Transverse colon (tissue), 4 donors: Measurements from ENCODE around the gene LAPTM4A. TPM values are rescaled to one million over a fixed set of nuclear protein-coding genes. Genes with fewer than 3 reads are reported as not detected.
"Not testable (repeated sequence)": the region's sequence is repeated elsewhere in the genome, so short reads cannot be mapped to it uniquely, and the experiment has no call there.

Experiments used
- DNase-seq: peaks from one replicate; pipeline ENCODE4 v3.0.0-alpha.2; 2019
- H3K27ac ChIP-seq, 4 donors: fragments of 200-600 bp; sonication (generic); 2 replicates each; pipeline ENCODE4 v1.5.1; 2016 to 2018; ENCODE audit warnings: inconsistent platforms in 4 of 4
- H3K27me3 ChIP-seq: fragments of 200-600 bp; sonication (generic); 2 replicates; pipeline ENCODE4 v1.5.1; 2017; ENCODE audit warnings: inconsistent platforms
- H3K36me3 ChIP-seq, 4 donors: fragments of 200-600 bp; sonication (generic); 2 replicates each; pipeline ENCODE4 v1.5.1; 2017 to 2019; ENCODE audit warnings: inconsistent platforms in 4 of 4
- H3K4me1 ChIP-seq, 4 donors: fragments of 200-600 bp; sonication (generic); 2 replicates each; pipeline ENCODE4 v1.5.1; 2017 to 2020; ENCODE audit warnings: inconsistent platforms in 4 of 4
- H3K4me3 ChIP-seq, 4 donors: fragments of 200-600 bp; sonication (generic); 1 replicate in 1 of 4; 2 replicates in 3 of 4; pipeline versions ENCODE4 v1.5.1 to v1.6.1; 2017 to 2019; ENCODE audit warnings: inconsistent platforms in 4 of 4
- H3K9me3 ChIP-seq, 2 donors: fragments of 200-600 bp; sonication (generic); 2 replicates each; pipeline ENCODE4 v1.5.1; 2017 to 2019; ENCODE audit warnings: inconsistent platforms in 2 of 2
- EP300 ChIP-seq: sonication (generic); formaldehyde crosslinking; IDR thresholded peaks from one replicate; pipeline ENCODE4 v1.6.1; 2017; ENCODE audit warnings: antibody characterized with exemption, low read depth
- POLR2A ChIP-seq: fragments of 450-650 bp; IDR thresholded peaks from one replicate; pipeline ENCODE4 v1.6.1; 2016; ENCODE audit warnings: antibody characterized with exemption, mild to moderate bottlenecking, moderate library complexity
- POLR2AphosphoS5 ChIP-seq, 3 donors: sonication (generic); formaldehyde crosslinking; IDR thresholded peaks; one replicate each; pipeline ENCODE4 v1.6.1; 2016; ENCODE audit warnings: antibody characterized with exemption in 3 of 3
- WGBS, 2 donors: methylation state at CpG; one replicate each; pipeline ENCODE4 v1.1.5; 2018; ENCODE audit warnings: low coverage in 1 of 2; 5-methylcytosine and 5-hydroxymethylcytosine counted together
- in situ Hi-C, 4 donors: fragments of 200-750 bp; cut with MboI; loops; one replicate each; pipeline versions ENCODE4 v1.15.0 to v1.15.1; 2017; ENCODE audit warnings: low sequenced_read_pairs in 3 of 4, low pct_ligation_motif_present in 1 of 4, low pct_unique_long_range_greater_than_20kb in 1 of 4
- intact Hi-C: fragments of 100-400 bp; cut with DNase I; formaldehyde crosslinking; loops from one replicate; pipeline ENCODE4 v1.15.1; 2023; ENCODE audit warnings: low total_unique reads
- total RNA-seq, 4 donors: library from RNA; depleted of rRNA; stranded (reverse); fragments of >200 nt; gene quantifications; one replicate each; pipeline ENCODE4 v1.1.0, GENCODE V29; 2016
- TF ChIP-seq, protein P1 (sequence below), 5 experiments: fragments of 200-600 bp in 3 of 5; fragments of 450-650 bp in 2 of 5; sonication (generic) in 3 of 5; IDR thresholded peaks; 1 replicate in 2 of 5; 2 replicates in 3 of 5; pipeline ENCODE4 v1.5.1; 2016 to 2017; ENCODE audit warnings: antibody characterized with exemption in 5 of 5, inconsistent platforms in 3 of 5, mild to moderate bottlenecking in 2 of 5, moderate library complexity in 1 of 5

Gene LAPTM4A
- total RNA-seq, 4 donors from 2014 or later: 19.3 to 122 (median 75.3) TPM

DNA sequence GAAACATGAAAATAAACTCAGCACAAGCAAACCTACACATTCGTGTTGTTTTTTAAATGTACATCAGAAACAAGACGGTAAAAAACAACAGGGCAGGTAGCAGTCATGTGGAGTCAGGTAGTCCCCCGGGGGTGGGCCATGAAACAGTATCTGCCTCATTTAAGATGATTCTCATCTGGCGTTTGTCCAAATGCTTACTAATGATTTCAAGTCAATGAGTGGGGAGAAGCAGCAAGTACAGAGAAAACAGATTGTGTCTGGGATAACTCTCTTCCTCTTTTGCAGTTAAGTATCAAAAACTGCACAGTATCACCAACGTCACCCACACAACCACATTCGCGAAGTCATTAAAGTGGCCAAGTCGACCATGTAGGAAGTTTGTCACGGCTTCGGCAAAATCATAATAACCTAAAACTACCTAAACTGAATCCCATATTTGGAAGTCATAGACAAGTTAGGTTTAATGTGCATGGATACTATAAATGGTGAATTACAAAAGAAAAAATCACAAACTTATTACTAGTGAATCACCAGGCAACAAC, 1.3 kb downstream of the LAPTM4A start:
- Histone ChIP-seq H3K9me3 (no peaks in the 10 kb centered on the region), H3K4me1 (peaks cover 5 to 40% (median 30%) of the 10 kb centered on the region in 4 donors), H3K27me3 (no peaks in the 10 kb centered on the region), H3K27ac (peak overlapping the region; percentile 96 to 99 (median 98)), H3K4me3 (peak overlapping the region; percentile 58 to 91 (median 74)), H3K36me3 (no peaks in the 10 kb centered on the region)
- TF ChIP-seq POLR2A: peak; percentile 42
- TF ChIP-seq, protein P1, sequence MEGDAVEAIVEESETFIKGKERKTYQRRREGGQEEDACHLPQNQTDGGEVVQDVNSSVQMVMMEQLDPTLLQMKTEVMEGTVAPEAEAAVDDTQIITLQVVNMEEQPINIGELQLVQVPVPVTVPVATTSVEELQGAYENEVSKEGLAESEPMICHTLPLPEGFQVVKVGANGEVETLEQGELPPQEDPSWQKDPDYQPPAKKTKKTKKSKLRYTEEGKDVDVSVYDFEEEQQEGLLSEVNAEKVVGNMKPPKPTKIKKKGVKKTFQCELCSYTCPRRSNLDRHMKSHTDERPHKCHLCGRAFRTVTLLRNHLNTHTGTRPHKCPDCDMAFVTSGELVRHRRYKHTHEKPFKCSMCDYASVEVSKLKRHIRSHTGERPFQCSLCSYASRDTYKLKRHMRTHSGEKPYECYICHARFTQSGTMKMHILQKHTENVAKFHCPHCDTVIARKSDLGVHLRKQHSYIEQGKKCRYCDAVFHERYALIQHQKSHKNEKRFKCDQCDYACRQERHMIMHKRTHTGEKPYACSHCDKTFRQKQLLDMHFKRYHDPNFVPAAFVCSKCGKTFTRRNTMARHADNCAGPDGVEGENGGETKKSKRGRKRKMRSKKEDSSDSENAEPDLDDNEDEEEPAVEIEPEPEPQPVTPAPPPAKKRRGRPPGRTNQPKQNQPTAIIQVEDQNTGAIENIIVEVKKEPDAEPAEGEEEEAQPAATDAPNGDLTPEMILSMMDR (IDR thresholded peaks at IDR 0.05): no peak
- TF ChIP-seq POLR2AphosphoS5 (IDR thresholded peaks at IDR 0.05): peak in 1 of 3 donors; percentile 38
- no peak for TF ChIP-seq EP300
- 0 to 1% methylated on average over 7 to 10 of the region's 10 CpGs for whole genome bisulfite sequencing, 2 donors
- intact Hi-C loops: no loop called here
- DNase-seq: peak; percentile 36
- in situ Hi-C loops: no loop called here

DNA sequence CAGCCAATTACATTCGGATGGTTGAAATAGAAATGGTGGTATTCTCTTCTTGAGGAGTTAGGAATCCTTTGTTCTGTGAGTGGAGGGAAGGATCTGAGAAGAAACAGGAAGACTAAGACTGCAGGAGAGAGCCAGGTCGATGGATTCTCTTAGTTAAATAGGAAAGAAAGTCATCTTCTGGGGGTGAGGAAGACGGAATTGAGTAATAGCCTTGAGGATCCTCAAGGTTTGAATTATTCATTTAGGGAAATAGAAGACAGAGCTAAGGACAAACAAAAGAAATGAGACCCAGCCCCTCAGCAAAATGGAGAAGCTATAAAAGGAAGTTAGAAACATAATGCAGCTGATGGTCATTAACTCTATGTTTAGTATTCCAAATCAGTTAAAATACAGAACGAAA, 1.8 kb downstream of the LAPTM4A start:
- WGBS, 2 donors: 6 to 9% methylated on average over 4 of the region's 4 CpGs
- Histone ChIP-seq H3K9me3 (no peaks in the 10 kb centered on the region), H3K27me3 (no peaks in the 10 kb centered on the region), H3K4me3 (peak overlapping the region; percentile 3 to 91 (median 68)), H3K27ac (peak overlapping the region; percentile 96 to 99 (median 98)), H3K36me3 (no peaks in the 10 kb centered on the region), H3K4me1 (peaks cover 5 to 40% (median 30%) of the 10 kb centered on the region in 4 donors)
- intact Hi-C loops (no loop called here), in situ Hi-C loops (no loop called here)
- TF ChIP-seq POLR2A (no peak), EP300 (no peak), POLR2AphosphoS5 (IDR thresholded peaks at IDR 0.05) (no peak)
- TF ChIP-seq, protein P1 (IDR thresholded peaks at IDR 0.05): no peak
- DNase-seq: no peak

DNA sequence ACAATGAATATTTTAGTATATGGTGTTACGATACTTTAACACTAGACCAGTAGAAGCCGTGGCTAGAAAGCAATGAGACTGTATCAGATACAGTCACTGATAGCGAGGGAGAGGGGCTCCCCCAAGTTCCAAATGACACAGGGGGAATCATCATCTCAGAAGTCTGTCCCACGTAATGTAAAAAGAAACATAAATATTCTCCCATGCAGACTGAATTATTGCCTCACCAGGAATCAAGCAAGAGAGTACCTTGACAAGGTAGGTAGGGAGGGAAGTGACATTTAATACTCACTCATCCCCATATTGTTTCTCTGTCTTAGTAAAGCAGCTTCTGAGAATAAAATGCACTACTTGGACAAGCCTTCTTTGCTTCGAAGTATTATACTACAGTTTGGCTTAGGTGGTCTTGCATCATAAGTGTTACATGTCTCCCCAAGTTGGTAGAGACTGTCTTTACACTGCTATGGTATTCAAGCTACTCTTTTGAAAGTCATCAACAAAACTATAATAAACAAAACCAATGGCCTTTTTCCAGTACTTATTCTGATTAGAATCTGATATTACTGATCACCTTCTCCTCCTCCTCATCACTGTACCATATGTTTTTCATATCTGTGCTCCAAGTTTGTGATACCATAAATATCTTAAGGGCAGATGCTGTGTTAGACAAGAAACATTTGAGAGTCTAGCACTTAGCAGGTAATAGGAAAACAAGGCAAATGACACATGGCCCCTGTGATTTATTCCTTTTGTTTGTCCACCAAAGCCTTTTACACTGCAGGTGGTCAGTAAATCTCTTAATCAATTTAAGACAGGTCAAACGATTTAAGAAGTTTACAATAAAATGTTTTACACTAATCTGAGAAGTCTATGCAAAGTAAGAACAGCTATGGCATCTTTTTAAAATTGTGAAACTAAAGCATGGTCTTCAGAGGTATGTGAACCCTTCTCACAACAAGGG, 2.7 kb downstream of the LAPTM4A start:
- peaks cover 5 to 48% (median 33%) of the 10 kb centered on the region in 4 donors for H3K4me1 ChIP-seq
- intact Hi-C loops: no loop called here
- WGBS, 2 donors: 40 to 43% methylated on average over 3 to 6 of the region's 6 CpGs
- in situ Hi-C loops: no loop called here
- TF ChIP-seq, protein P1 (IDR thresholded peaks at IDR 0.05): no peak
- TF ChIP-seq EP300 (no peak), POLR2AphosphoS5 (IDR thresholded peaks at IDR 0.05) (no peak), POLR2A (no peak)
- no peaks in the 10 kb centered on the region for H3K9me3 ChIP-seq
- H3K36me3 ChIP-seq: no peaks in the 10 kb centered on the region
- H3K27me3 ChIP-seq: no peaks in the 10 kb centered on the region
- DNase-seq: no peak
- H3K4me3 ChIP-seq: peak overlapping the region in 3 of 4 donors; percentile 58 to 91 (median 77)
- H3K27ac ChIP-seq: peak overlapping the region; percentile 96 to 99 (median 98)

DNA sequence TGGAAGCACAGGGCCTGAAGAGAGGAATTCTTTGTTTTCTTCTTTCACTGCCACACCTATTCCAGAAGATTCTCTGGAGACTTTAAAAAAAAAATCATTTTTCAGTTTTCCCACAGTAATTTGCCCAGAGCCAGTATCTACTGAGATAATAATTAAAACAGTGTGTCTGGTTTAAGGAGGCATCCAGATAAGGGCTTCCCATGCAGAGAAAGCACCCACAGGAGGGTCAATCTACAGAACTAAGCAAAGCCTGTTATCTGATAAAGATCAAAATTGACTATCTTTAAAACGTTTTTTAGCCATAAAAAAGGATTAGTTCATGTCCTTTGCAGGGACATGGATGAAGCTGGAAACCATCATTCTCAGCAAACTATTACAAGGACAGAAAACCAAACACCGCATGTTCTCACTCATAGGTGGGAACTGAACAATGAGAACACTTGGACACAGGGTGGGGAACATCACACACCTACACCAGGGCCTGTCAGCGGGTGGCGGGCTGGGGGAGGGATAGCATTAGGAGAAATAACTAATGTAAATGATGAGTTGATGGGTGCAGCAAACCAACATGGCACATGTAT, 5.6 kb downstream of the LAPTM4A start:
- in situ Hi-C loops, H3K4me3 ChIP-seq, H3K27ac ChIP-seq, H3K36me3 ChIP-seq, DNase-seq, intact Hi-C loops, H3K27me3 ChIP-seq, H3K9me3 ChIP-seq: not testable (repeated sequence)
- WGBS, 2 donors: 70 to 78% methylated on average over 4 of the region's 4 CpGs
- peaks cover 5 to 56% (median 30%) of the 10 kb centered on the region in 4 donors for H3K4me1 ChIP-seq
